DND-41 (cell line): ENCODE data around the gene PRDM15.

ENCODE experiments used
- ATAC-seq: fragments of 200-7000 bp; cut with Tn5 transposase; 3 replicates; pipeline ENCODE4 v1.9.1; 2021; ENCODE audit warnings: low read depth; ENCODE audit not compliant: insufficient read depth
- DNase-seq: peaks from one replicate; pipeline ENCODE4 v3.0.0-alpha.2; 2020
- H2AFZ ChIP-seq: 2 replicates; pipeline ENCODE4 v1.6.0; 2012; ENCODE audit warnings: low read depth, low read length
- H3K27ac ChIP-seq: 2 replicates; pipeline ENCODE4 v1.5.1; 2012; ENCODE audit warnings: low read length, inconsistent platforms
- H3K27me3 ChIP-seq: fragments of 200-600 bp; sonication (generic); 2 replicates; pipeline ENCODE4 v1.6.0; 2012; ENCODE audit warnings: low read length, mild to moderate bottlenecking, inconsistent platforms; ENCODE audit not compliant: insufficient read depth, poor library complexity
- H3K36me3 ChIP-seq: 2 replicates; pipeline ENCODE4 v1.5.1; 2012; ENCODE audit warnings: low read length, inconsistent platforms; ENCODE audit not compliant: insufficient read depth
- H3K4me1 ChIP-seq: 2 replicates; pipeline ENCODE4 v1.5.1; 2012; ENCODE audit warnings: mild to moderate bottlenecking, low read length; ENCODE audit not compliant: insufficient read depth
- H3K4me2 ChIP-seq: 2 replicates; pipeline ENCODE4 v1.6.0; 2012; ENCODE audit warnings: mild to moderate bottlenecking, moderate library complexity, low read length, inconsistent platforms; ENCODE audit not compliant: insufficient read depth
- H3K4me3 ChIP-seq, 2 experiments: fragments of 200-600 bp in 1 of 2; shearing (Covaris generic) in 1 of 2; 2 replicates each; pipeline ENCODE4 v1.5.1; 2012 to 2016; ENCODE audit warnings: inconsistent platforms in 2 of 2, low read length in 2 of 2, mild to moderate bottlenecking in 2 of 2, low read depth in 1 of 2, moderate library complexity in 1 of 2
- H3K79me2 ChIP-seq: 2 replicates; pipeline ENCODE4 v1.6.0; 2012; ENCODE audit warnings: low read length, inconsistent platforms; ENCODE audit not compliant: insufficient read depth
- H3K9ac ChIP-seq: 2 replicates; pipeline ENCODE4 v1.6.0; 2012; ENCODE audit warnings: low read depth, mild to moderate bottlenecking, inconsistent platforms, low read length, moderate library complexity
- H3K9me3 ChIP-seq: 2 replicates; pipeline ENCODE4 v1.5.1; 2012; ENCODE audit warnings: low read length, moderate library complexity, mild to moderate bottlenecking, inconsistent platforms; ENCODE audit not compliant: insufficient read depth, severe bottlenecking
- H4K20me1 ChIP-seq: 2 replicates; pipeline ENCODE4 v1.6.0; 2012; ENCODE audit warnings: low read length; ENCODE audit not compliant: insufficient read depth
- CTCF ChIP-seq: IDR thresholded peaks from 2 replicates; pipeline ENCODE4 v1.5.1; 2012; ENCODE audit warnings: borderline replicate concordance, low read length, moderate library complexity, mild to moderate bottlenecking; ENCODE audit not compliant: poor library complexity, severe bottlenecking; ENCODE audit errors: extremely low read depth
- EZH2 ChIP-seq: IDR thresholded peaks from 3 replicates; pipeline ENCODE4 v1.6.1; 2012; ENCODE audit warnings: borderline replicate concordance, low read depth, mild to moderate bottlenecking, moderate library complexity, low read length, inconsistent platforms; ENCODE audit not compliant: severe bottlenecking

Gene PRDM15

GRCh38 chr21:41888749-41889376, 9.7 kb upstream of the PRDM15 start:
- TF ChIP-seq EZH2 = no peak
- TF ChIP-seq CTCF = no peak
- no peaks in the 10 kb centered on the region for H3K4me1 ChIP-seq
- no peaks in the 10 kb centered on the region for H3K79me2 ChIP-seq
- H4K20me1 ChIP-seq = no peaks in the 10 kb centered on the region
- no peak for ATAC-seq
- no peak overlapping the region for H3K4me3 ChIP-seq
- no peak overlapping the region for H3K4me2 ChIP-seq
- H3K9ac ChIP-seq = no peak overlapping the region
- H3K9me3 ChIP-seq = no peaks in the 10 kb centered on the region
- no peaks in the 10 kb centered on the region for H3K27me3 ChIP-seq
- DNase-seq = no peak
- H3K36me3 ChIP-seq = no peaks in the 10 kb centered on the region
- no peak overlapping the region for H3K27ac ChIP-seq
- no peak overlapping the region for H2AFZ ChIP-seq

- H3K4me1 ChIP-seq = no peaks in the 10 kb centered on the region
- no peak overlapping the region for H3K4me2 ChIP-seq
- H3K36me3 ChIP-seq = no peaks in the 10 kb centered on the region
- no peaks in the 10 kb centered on the region for H3K27me3 ChIP-seq
- H3K27ac ChIP-seq = no peak overlapping the region
- no peaks in the 10 kb centered on the region for H3K79me2 ChIP-seq
- no peak overlapping the region for H3K4me3 ChIP-seq
- ATAC-seq (no peak), DNase-seq (no peak)
- H3K9me3 ChIP-seq = no peaks in the 10 kb centered on the region
- TF ChIP-seq EZH2 (no peak), CTCF (no peak)
- no peaks in the 10 kb centered on the region for H4K20me1 ChIP-seq
- H3K9ac ChIP-seq = no peak overlapping the region
- no peak overlapping the region for H2AFZ ChIP-seq
These were observed 8.5 kb upstream of the PRDM15 start for GRCh38 chr21:41887667-41888066.

GRCh38 chr21:41886328-41886727, 7.2 kb upstream of the PRDM15 start:
- no peak for ATAC-seq
- Histone ChIP-seq H3K9ac (no peak overlapping the region), H3K27me3 (no peaks in the 10 kb centered on the region), H3K9me3 (no peaks in the 10 kb centered on the region), H3K4me2 (no peak overlapping the region), H3K4me1 (no peaks in the 10 kb centered on the region), H3K4me3 (no peak overlapping the region), H3K36me3 (no peaks in the 10 kb centered on the region), H4K20me1 (no peaks in the 10 kb centered on the region), H3K79me2 (no peaks in the 10 kb centered on the region), H2AFZ (no peak overlapping the region), H3K27ac (no peak overlapping the region)
- TF ChIP-seq CTCF = no peak
- TF ChIP-seq EZH2 = no peak
- no peak for DNase-seq
